Activated T-cell treated with anti-CD3 and anti-CD28 coated beads, Interleukin-2, amount 50 U/mL, for 4 hours (primary cell): Measurements from ENCODE around the gene PXN. TPM values are rescaled to one million over a fixed set of nuclear protein-coding genes. Genes with fewer than 3 reads are reported as not detected.

Source experiments
- ATAC-seq, 2 donors: fragments of 200-7000 bp; cut with Tn5 transposase; one replicate each; pipeline ENCODE4 v1.10.0; 2021
- DNase-seq: peaks from one replicate; pipeline ENCODE4 v3.0.0-alpha.2; 2020
- H3K27me3 Mint-ChIP-seq: one replicate; pipeline ENCODE4 v1.8.0; 2021; ENCODE audit warnings: low read depth, mixed read lengths
- H3K36me3 Mint-ChIP-seq: one replicate; pipeline ENCODE4 v1.8.0; 2022; ENCODE audit warnings: mixed read lengths; ENCODE audit not compliant: insufficient read depth
- H3K4me1 Mint-ChIP-seq: one replicate; pipeline ENCODE4 v1.8.0; 2021; ENCODE audit warnings: low read depth, mixed read lengths
- H3K4me3 Mint-ChIP-seq: one replicate; pipeline ENCODE4 v1.8.0; 2021; ENCODE audit warnings: mild to moderate bottlenecking, moderate library complexity, mixed read lengths
- H3K9me3 Mint-ChIP-seq: one replicate; pipeline ENCODE4 v1.8.0; 2021; ENCODE audit warnings: mixed read lengths
- total RNA-seq, 3 donors: library from RNA; stranded (reverse); gene quantifications; one replicate each; pipeline ENCODE4 v1.2.1, GENCODE V29; 2021

PXN gene
- total RNA-seq = 10 to 100 TPM; 49.2 to 54.0 (median 51.1) TPM

GRCh38 chr12:120265473-120266179 lies at the start of gene PXN:
PXN (minus strand) TSS chr12:120265730; CDS start chr12:120265629, 101 bp downstream.
- no peaks in the 10 kb centered on the region for H3K9me3 Mint-ChIP-seq
- H3K36me3 Mint-ChIP-seq = no peaks in the 10 kb centered on the region
- H3K4me3 Mint-ChIP-seq = peak within 1 kb of the TSS; percentile 91

GRCh38 chr12:120314220-120314619 lies 48.7 kb upstream of the PXN start:
- DNase-seq = no peak
- ATAC-seq = no peak
- Mint-ChIP-seq H3K27me3 (no peaks in the 10 kb centered on the region), H3K36me3 (no peaks in the 10 kb centered on the region), H3K4me1 (peaks cover 13% of the 10 kb centered on the region), H3K4me3 (no peak overlapping the region), H3K9me3 (no peaks in the 10 kb centered on the region)

More at GRCh38 chr12:120265473-120266179, at the start of gene PXN:
- Mint-ChIP-seq H3K27me3 (no peaks in the 10 kb centered on the region), H3K4me1 (peaks cover 43% of the 10 kb centered on the region)
- peak; percentile 93 for DNase-seq
- ATAC-seq = peak; percentile 77 to 84

- peak within 1 kb of the TSS; percentile 96 for H3K4me3 Mint-ChIP-seq
- H3K9me3 Mint-ChIP-seq = no peaks in the 10 kb centered on the region
- ATAC-seq = peak; percentile 100
- peak; percentile 84 for DNase-seq
- H3K4me1 Mint-ChIP-seq = peaks cover 8% of the 10 kb centered on the region
- H3K27me3 Mint-ChIP-seq = no peaks in the 10 kb centered on the region
- H3K36me3 Mint-ChIP-seq = no peaks in the 10 kb centered on the region
Observed at GRCh38 chr12:120301962-120302815, 36.7 kb upstream of the PXN start, which contains the start of gene SIRT4. SIRT4 (plus strand) TSS chr12:120302321; CDS start chr12:120303562, 1,241 bp downstream.

GRCh38 chr12:120292661-120293531 lies 27.4 kb upstream of the PXN start, which contains the start of gene RNU4-1:
RNU4-1 (minus strand) TSS chr12:120293237.
- ATAC-seq (peak; percentile 55 to 57), DNase-seq (peak; percentile 66)
- Mint-ChIP-seq H3K27me3 (no peaks in the 10 kb centered on the region), H3K9me3 (no peaks in the 10 kb centered on the region), H3K36me3 (no peaks in the 10 kb centered on the region), H3K4me3 (no peak within 1 kb of the TSS), H3K4me1 (peaks cover 7% of the 10 kb centered on the region)

GRCh38 chr12:120292411-120292660 lies 26.8 kb upstream of the PXN start:
- no peaks in the 10 kb centered on the region for H3K27me3 Mint-ChIP-seq
- H3K4me3 Mint-ChIP-seq = no peak overlapping the region
- ATAC-seq = peak; percentile 10 to 13
- peaks cover 7% of the 10 kb centered on the region for H3K4me1 Mint-ChIP-seq
- no peaks in the 10 kb centered on the region for H3K36me3 Mint-ChIP-seq
- DNase-seq = peak; percentile 12
- no peaks in the 10 kb centered on the region for H3K9me3 Mint-ChIP-seq

- no peaks in the 10 kb centered on the region for H3K27me3 Mint-ChIP-seq
- H3K4me3 Mint-ChIP-seq = peak overlapping the region; percentile 56
- peaks cover 7% of the 10 kb centered on the region for H3K4me1 Mint-ChIP-seq
- no peaks in the 10 kb centered on the region for H3K9me3 Mint-ChIP-seq
- H3K36me3 Mint-ChIP-seq = no peaks in the 10 kb centered on the region
- DNase-seq (no peak), ATAC-seq (peak; percentile 1 to 2)
Observed at GRCh38 chr12:120290609-120291305, 25.2 kb upstream of the PXN start.

GRCh38 chr12:120287491-120287890 lies 22.0 kb upstream of the PXN start:
- peaks cover 7% of the 10 kb centered on the region for H3K4me1 Mint-ChIP-seq
- H3K9me3 Mint-ChIP-seq = no peaks in the 10 kb centered on the region
- no peak overlapping the region for H3K4me3 Mint-ChIP-seq
- ATAC-seq = no peak
- no peak for DNase-seq
- no peaks in the 10 kb centered on the region for H3K36me3 Mint-ChIP-seq
- no peaks in the 10 kb centered on the region for H3K27me3 Mint-ChIP-seq

- Mint-ChIP-seq H3K4me3 (no peak overlapping the region), H3K27me3 (no peaks in the 10 kb centered on the region), H3K9me3 (no peaks in the 10 kb centered on the region), H3K36me3 (no peaks in the 10 kb centered on the region), H3K4me1 (peaks cover 7% of the 10 kb centered on the region)
- no peak for DNase-seq
- ATAC-seq = no peak
Observed at GRCh38 chr12:120286768-120287490, 21.4 kb upstream of the PXN start.

GRCh38 chr12:120284381-120284780 lies 18.9 kb upstream of the PXN start:
- no peaks in the 10 kb centered on the region for H3K27me3 Mint-ChIP-seq
- no peaks in the 10 kb centered on the region for H3K36me3 Mint-ChIP-seq
- no peak for DNase-seq
- no peaks in the 10 kb centered on the region for H3K9me3 Mint-ChIP-seq
- H3K4me3 Mint-ChIP-seq = no peak overlapping the region
- ATAC-seq = no peak
- H3K4me1 Mint-ChIP-seq = no peaks in the 10 kb centered on the region

- no peak for DNase-seq
- H3K4me1 Mint-ChIP-seq = no peaks in the 10 kb centered on the region
- H3K4me3 Mint-ChIP-seq = no peak overlapping the region
- ATAC-seq = no peak
- H3K9me3 Mint-ChIP-seq = no peaks in the 10 kb centered on the region
- H3K27me3 Mint-ChIP-seq = peaks cover 3% of the 10 kb centered on the region
- H3K36me3 Mint-ChIP-seq = no peaks in the 10 kb centered on the region
Observed at GRCh38 chr12:120283318-120283717, 17.8 kb upstream of the PXN start.

- Mint-ChIP-seq H3K4me1 (no peaks in the 10 kb centered on the region), H3K27me3 (peaks cover 3% of the 10 kb centered on the region), H3K4me3 (no peak overlapping the region), H3K36me3 (no peaks in the 10 kb centered on the region), H3K9me3 (no peaks in the 10 kb centered on the region)
- no peak for ATAC-seq
- DNase-seq = no peak
Observed at GRCh38 chr12:120278137-120279069, 12.9 kb upstream of the PXN start.

GRCh38 chr12:120276734-120277133 lies 11.2 kb upstream of the PXN start:
- Mint-ChIP-seq H3K36me3 (no peaks in the 10 kb centered on the region), H3K4me1 (no peaks in the 10 kb centered on the region), H3K4me3 (no peak overlapping the region), H3K9me3 (no peaks in the 10 kb centered on the region), H3K27me3 (peaks cover 3% of the 10 kb centered on the region)
- DNase-seq (no peak), ATAC-seq (no peak)
